Heart left ventricle (tissue), 16 donors: ENCODE data around the gene SNURF. TPM values are rescaled to one million over a fixed set of nuclear protein-coding genes. Genes with fewer than 3 reads are reported as not detected.

Experiments
- ATAC-seq, 4 donors: fragments of 200-7000 bp; cut with Tn5 transposase; one replicate each; pipeline ENCODE4 v1.9.1; 2020 to 2022; ENCODE audit warnings: moderate library complexity in 4 of 4, mild to moderate bottlenecking in 3 of 4, moderate number of reproducible peaks in 1 of 4
- DNase-seq, 5 donors: peaks; one replicate each; pipeline ENCODE4 v3.0.0-alpha.2; 2020
- H3K27ac ChIP-seq, 12 donors: fragments of 200-600 bp; sonication (generic) in 4 of 12; one replicate each; pipeline versions ENCODE4 v1.5.0 to v1.8.0; 2016 to 2022; ENCODE audit warnings: mild to moderate bottlenecking in 2 of 12
- H3K27me3 ChIP-seq, 9 donors: fragments of 200-600 bp; sonication (generic) in 2 of 9; one replicate each; pipeline versions ENCODE4 v1.5.1 to v1.8.0; 2016 to 2022; ENCODE audit warnings: mild to moderate bottlenecking in 3 of 9
- H3K36me3 ChIP-seq, 9 donors: fragments of 200-600 bp; sonication (generic) in 2 of 9; one replicate each; pipeline versions ENCODE4 v1.5.0 to v1.8.0; 2018 to 2022; ENCODE audit warnings: mild to moderate bottlenecking in 2 of 9
- H3K4me1 ChIP-seq, 12 donors: fragments of 200-600 bp; sonication (generic) in 4 of 12; one replicate each; pipeline versions ENCODE4 v1.5.0 to v1.8.0; 2016 to 2022; ENCODE audit warnings: mild to moderate bottlenecking in 3 of 12
- H3K4me3 ChIP-seq, 12 donors: fragments of 200-600 bp; sonication (generic) in 4 of 12; one replicate each; pipeline versions ENCODE4 v1.5.0 to v1.8.0; 2017 to 2022; ENCODE audit warnings: mild to moderate bottlenecking in 9 of 12, moderate library complexity in 4 of 12
- H3K9me3 ChIP-seq, 12 donors: fragments of 200-600 bp; sonication (generic) in 4 of 12; one replicate each; pipeline versions ENCODE4 v1.5.0 to v1.8.0; 2016 to 2022; ENCODE audit warnings: mild to moderate bottlenecking in 1 of 12
- POLR2A ChIP-seq, 2 donors: fragments of 450-650 bp; IDR thresholded peaks; one replicate each; pipeline ENCODE4 v1.6.1; 2017; ENCODE audit warnings: antibody characterized with exemption in 2 of 2, mild to moderate bottlenecking in 2 of 2, moderate library complexity in 2 of 2
- whole genome bisulfite sequencing, 4 donors: extraction: QIAGEN DNeasy Blood & Tissue Kit in 2 of 4; methylation state at CpG; one replicate each; pipeline versions ENCODE4 v1.1.5 to v1.1.7; 2013 to 2018; 5-methylcytosine and 5-hydroxymethylcytosine counted together
- intact Hi-C, 10 donors: fragments of 100-400 bp; cut with DNase I; formaldehyde crosslinking; loops; one replicate each; pipeline versions ENCODE4 v1.11.1 to v1.14.2; 2022
- polyA plus RNA-seq, 2 donors: library from polyadenylated mRNA; stranded (reverse); fragments of 200-250 nt; gene quantifications; one replicate each; pipeline ENCODE4 v1.2.3, GENCODE V29; 2013
- total RNA-seq, 9 donors: library from RNA; depleted of rRNA in 2 of 9; stranded (reverse); fragments of >200 nt in 2 of 9; fragmentation: NEBNext Ultra II Directional in 3 of 9; extraction: Animal tissue kit (Norgen Biotek cat#: 25700) in 3 of 9; gene quantifications; one replicate each; pipeline versions ENCODE4 v1.1.0 to v1.2.4, GENCODE V29; 2016 to 2023
- TF ChIP-seq, protein P1 (sequence below), 12 donors: fragments of 200-600 bp; sonication (generic) in 4 of 12; IDR thresholded peaks; one replicate each; pipeline versions ENCODE4 v1.5.0 to v1.8.0; 2018 to 2022; ENCODE audit warnings: antibody characterized with exemption in 12 of 12, mild to moderate bottlenecking in 5 of 12
- donor health status: ischemic (EF 13 %, LVEDD 7.1; RV severe dilation, severe dysfunction).
- donor health status: healthy with polysubstance abuse.
- donor health status: DM: no; HTN: yes; CAD: no.
- donor health status: DM: no; HTN: no; CAD: no.
- donor health status: ischemic (EF 25% LVEDD 6.9; RV normal size, moderate dysfunction).
- donor health status: ischemic (EF 25% LVEDD 5.7; RV mildly dilated, moderate dysfunction).
- donor health status: healthy.
- donor health status: DM: yes; HTN: yes; CAD: no.
- donor health status: ischemic (EF 35%, LVEDD 5.7; RV mildly dilated, moderate dysfunction).
- donor health status: nonischemic (EF 11% LVEDD 7.7; RV severe dilation, severe dysfunction).
- donor health status: DM: yes; HTN: yes; CAD: no.
- donor health status: PGD.
- donor health status: ischemic (EF 29% LVEDD 5.4; RV normal size, mild dysfunction).
- donor health status: nonischemic (EF 23%, LVEDD 6.1; RV moderate dilation, normal function).

Gene SNURF
- total and polyA plus RNA-seq, 11 donors = 4.9 to 80.2 (median 36.6) TPM

DNA sequence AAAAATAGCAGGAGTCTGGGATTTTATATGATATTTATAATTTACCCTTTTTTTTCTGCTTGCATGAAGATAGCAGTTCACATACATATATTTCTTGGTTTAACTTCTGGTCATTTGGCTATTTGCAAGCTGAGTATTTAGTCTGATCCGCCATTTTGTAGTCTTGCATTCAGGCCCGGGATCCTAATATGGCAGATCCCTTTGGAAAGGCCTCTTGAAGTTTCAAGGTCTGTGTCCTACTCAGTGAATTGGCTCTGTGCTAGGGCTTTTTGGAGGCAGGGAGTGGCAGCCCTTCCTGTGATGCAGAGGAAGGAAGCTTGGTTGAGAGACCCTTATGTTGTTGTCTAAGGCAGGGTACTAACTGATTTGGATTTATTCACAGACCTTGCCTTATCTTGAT lies 2.9 kb downstream of the SNURF start:
- H3K27me3 ChIP-seq = no peaks in the 10 kb centered on the region
- peak overlapping the region in 6 of 12 donors; percentile 5 to 95 (median 91) for H3K27ac ChIP-seq
- peaks cover 0 to 5% (median 0%) of the 10 kb centered on the region in 12 donors for H3K4me1 ChIP-seq
- H3K4me3 ChIP-seq = peak overlapping the region in 7 of 12 donors; percentile 62 to 97 (median 82)
- peaks cover 0 to 26% (median 0%) of the 10 kb centered on the region in 12 donors for H3K9me3 ChIP-seq
- TF ChIP-seq, protein P1, sequence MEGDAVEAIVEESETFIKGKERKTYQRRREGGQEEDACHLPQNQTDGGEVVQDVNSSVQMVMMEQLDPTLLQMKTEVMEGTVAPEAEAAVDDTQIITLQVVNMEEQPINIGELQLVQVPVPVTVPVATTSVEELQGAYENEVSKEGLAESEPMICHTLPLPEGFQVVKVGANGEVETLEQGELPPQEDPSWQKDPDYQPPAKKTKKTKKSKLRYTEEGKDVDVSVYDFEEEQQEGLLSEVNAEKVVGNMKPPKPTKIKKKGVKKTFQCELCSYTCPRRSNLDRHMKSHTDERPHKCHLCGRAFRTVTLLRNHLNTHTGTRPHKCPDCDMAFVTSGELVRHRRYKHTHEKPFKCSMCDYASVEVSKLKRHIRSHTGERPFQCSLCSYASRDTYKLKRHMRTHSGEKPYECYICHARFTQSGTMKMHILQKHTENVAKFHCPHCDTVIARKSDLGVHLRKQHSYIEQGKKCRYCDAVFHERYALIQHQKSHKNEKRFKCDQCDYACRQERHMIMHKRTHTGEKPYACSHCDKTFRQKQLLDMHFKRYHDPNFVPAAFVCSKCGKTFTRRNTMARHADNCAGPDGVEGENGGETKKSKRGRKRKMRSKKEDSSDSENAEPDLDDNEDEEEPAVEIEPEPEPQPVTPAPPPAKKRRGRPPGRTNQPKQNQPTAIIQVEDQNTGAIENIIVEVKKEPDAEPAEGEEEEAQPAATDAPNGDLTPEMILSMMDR (IDR thresholded peaks at IDR 0.05) = no peak
- TF ChIP-seq POLR2A (IDR thresholded peaks at IDR 0.05) = no peak
- intact Hi-C loops = no loop called here
- H3K36me3 ChIP-seq = peaks cover 0 to 8% (median 6%) of the 10 kb centered on the region in 9 donors
- ATAC-seq (no peak), DNase-seq (no peak)
- WGBS, 4 donors = 58 to 70% (median 68%) methylated on average over 2 of the region's 2 CpGs

DNA sequence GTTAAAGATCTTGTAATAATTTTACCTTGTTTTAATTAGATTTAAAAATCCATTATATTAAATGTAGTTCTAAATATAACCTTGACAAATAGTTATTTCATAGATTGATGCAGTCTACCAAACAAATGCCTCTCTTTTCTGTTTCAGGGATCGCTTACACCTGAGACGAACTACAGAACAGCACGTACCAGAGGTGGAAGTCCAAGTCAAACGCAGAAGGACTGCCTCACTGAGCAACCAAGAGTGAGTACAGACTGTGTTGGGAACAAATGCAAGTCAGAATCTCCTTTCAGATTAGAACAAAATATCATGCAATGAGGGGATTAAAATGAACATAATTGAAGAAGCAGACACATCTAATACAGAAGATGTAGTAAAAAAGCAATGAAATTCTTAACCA lies 7.2 kb downstream of the SNURF start:
- H3K27ac ChIP-seq = peak overlapping the region in 1 of 12 donors; percentile 30
- ATAC-seq = no peak

DNA sequence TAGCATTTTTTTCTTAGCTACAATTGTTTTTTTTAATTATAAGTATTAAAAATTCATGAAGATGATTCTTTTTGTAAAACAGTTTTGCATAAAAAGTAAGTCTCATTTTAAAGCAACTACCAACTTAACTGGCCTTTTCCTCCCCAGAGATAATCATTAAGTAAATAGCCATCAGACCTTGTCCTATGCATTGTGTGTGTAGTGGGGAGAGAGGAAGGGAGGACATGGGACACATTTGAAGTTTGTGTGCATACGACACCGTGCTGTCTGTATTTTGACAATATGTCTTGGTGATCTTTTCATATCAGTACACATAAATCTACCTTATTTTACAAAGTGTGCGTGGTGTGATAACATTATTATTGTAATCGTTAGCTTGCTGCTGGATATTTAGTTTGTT lies 8.1 kb downstream of the SNURF start:
- H3K36me3 ChIP-seq = peaks cover 0 to 60% (median 50%) of the 10 kb centered on the region in 9 donors
- ATAC-seq (no peak), DNase-seq (no peak)
- no peaks in the 10 kb centered on the region for H3K27me3 ChIP-seq
- H3K27ac ChIP-seq = no peak overlapping the region
- H3K9me3 ChIP-seq = peaks cover 0 to 56% (median 0%) of the 10 kb centered on the region in 12 donors
- peaks cover 0 to 4% (median 0%) of the 10 kb centered on the region in 12 donors for H3K4me1 ChIP-seq
- intact Hi-C loops = no loop called here
- WGBS, 4 donors = 82 to 90% (median 87%) methylated on average over 4 of the region's 4 CpGs
- H3K4me3 ChIP-seq = no peak overlapping the region
- TF ChIP-seq POLR2A (IDR thresholded peaks at IDR 0.05) = no peak
- TF ChIP-seq, protein P1 (IDR thresholded peaks at IDR 0.05) = no peak

More for the DNA sequence above, 7.2 kb downstream of the SNURF start:
- no peak overlapping the region for H3K4me3 ChIP-seq
- 64 to 70% (median 67%) methylated on average over 4 of the region's 4 CpGs for WGBS, 4 donors
- DNase-seq = no peak
- TF ChIP-seq POLR2A (IDR thresholded peaks at IDR 0.05) = no peak
- TF ChIP-seq, protein P1 (IDR thresholded peaks at IDR 0.05) = no peak
- peaks cover 0 to 4% (median 0%) of the 10 kb centered on the region in 12 donors for H3K4me1 ChIP-seq
- H3K27me3 ChIP-seq = no peaks in the 10 kb centered on the region
- peaks cover 0 to 51% (median 45%) of the 10 kb centered on the region in 9 donors for H3K36me3 ChIP-seq
- intact Hi-C loops = no loop called here
- H3K9me3 ChIP-seq = peaks cover 0 to 47% (median 0%) of the 10 kb centered on the region in 12 donors

DNA sequence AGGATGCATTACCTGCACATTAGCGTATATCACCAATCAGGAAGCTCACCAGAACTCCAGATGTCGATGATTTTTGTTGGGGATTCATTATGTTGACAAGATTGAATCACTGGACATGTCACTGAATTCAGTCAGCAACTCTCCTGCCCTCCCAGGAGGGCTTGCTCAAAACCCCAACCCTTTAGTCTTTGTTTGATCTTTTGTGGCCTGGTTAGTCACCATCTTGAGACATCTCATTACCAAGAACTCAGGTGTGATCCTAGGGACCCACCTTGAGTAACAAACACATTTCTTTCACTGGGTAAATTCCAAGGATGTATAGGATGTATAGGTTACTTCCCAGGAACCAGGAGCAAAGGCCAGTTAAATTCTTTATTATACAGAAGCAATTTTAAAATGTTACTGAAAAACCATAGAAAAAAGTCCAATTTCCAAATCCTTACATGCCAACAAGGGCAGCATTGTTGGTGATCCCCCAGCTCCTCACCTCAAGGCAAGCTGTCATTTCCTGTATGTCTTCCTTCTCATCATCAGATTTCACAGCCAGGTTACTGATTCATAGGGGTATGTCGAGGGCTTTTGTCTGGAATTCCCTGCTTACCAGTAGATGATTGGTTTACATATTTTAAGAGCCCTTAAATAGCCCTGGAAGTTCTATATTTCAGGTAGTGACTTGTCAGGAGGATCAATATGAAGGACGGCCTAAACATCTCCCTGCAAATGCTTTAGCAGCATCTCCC lies 11.7 kb downstream of the SNURF start:
- Histone ChIP-seq H3K9me3 (peaks cover 0 to 69% (median 6%) of the 10 kb centered on the region in 12 donors), H3K4me3 (no peak overlapping the region), H3K27ac (no peak overlapping the region), H3K4me1 (peaks cover 0 to 2% (median 0%) of the 10 kb centered on the region in 12 donors), H3K36me3 (peaks cover 0 to 95% (median 65%) of the 10 kb centered on the region in 9 donors), H3K27me3 (no peaks in the 10 kb centered on the region)
- intact Hi-C loops = no loop called here
- DNase-seq (no peak), ATAC-seq (no peak)
- WGBS, 4 donors = 54 to 69% (median 64%) methylated on average over 4 of the region's 4 CpGs
- no peak for TF ChIP-seq POLR2A (IDR thresholded peaks at IDR 0.05)
- TF ChIP-seq, protein P1 (IDR thresholded peaks at IDR 0.05) = no peak
